GM12878 (cell line): ENCODE results near the gene PTPRC. TPM values are rescaled to one million over a fixed set of nuclear protein-coding genes. Genes with fewer than 3 reads are reported as not detected.

ENCODE experiments used
- ATF7 ChIP-seq: fragments of 450-650 bp; IDR thresholded peaks from 2 replicates; pipeline ENCODE4 v1.6.1; 2016; ENCODE audit warnings: low read depth, mild to moderate bottlenecking
- BCL11A ChIP-seq: IDR thresholded peaks from 2 replicates; pipeline ENCODE4 v1.6.1; 2011; ENCODE audit warnings: low read depth, low read length
- BHLHE40 ChIP-seq, 2 experiments: fragments of 450-650 bp in 1 of 2; IDR thresholded peaks; 2 replicates each; pipeline ENCODE4 v1.6.1; 2011 to 2017; ENCODE audit warnings: low read depth in 2 of 2, borderline replicate concordance in 1 of 2, improper control_type of control experiment in 1 of 2, low read length in 1 of 2, mild to moderate bottlenecking in 1 of 2
- CBX5 ChIP-seq: sonication (generic); IDR thresholded peaks from 2 replicates; pipeline ENCODE4 v1.6.1; 2016; ENCODE audit warnings: low read depth, moderate library complexity, mild to moderate bottlenecking, inconsistent platforms
- CEBPB ChIP-seq, 2 experiments: fragments of 150-350 bp in 1 of 2; IDR thresholded peaks; 2 replicates each; pipeline ENCODE4 v1.6.1; 2012 to 2014; ENCODE audit warnings: low read depth in 2 of 2, low read length in 2 of 2, borderline replicate concordance in 1 of 2, inconsistent platforms in 1 of 2
- CREB1 ChIP-seq: IDR thresholded peaks from 2 replicates; pipeline ENCODE4 v1.6.1; 2012; ENCODE audit warnings: low read depth, mild to moderate bottlenecking, inconsistent platforms
- GABPA ChIP-seq: IDR thresholded peaks from 2 replicates; pipeline ENCODE4 v1.6.1; 2014; ENCODE audit warnings: antibody characterized with exemption, low read depth, mild to moderate bottlenecking, inconsistent platforms
- IRF4 ChIP-seq: IDR thresholded peaks from 2 replicates; pipeline ENCODE4 v1.6.1; 2011; ENCODE audit warnings: low read depth, low read length
- JUNB ChIP-seq: IDR thresholded peaks from 2 replicates; pipeline ENCODE4 v1.6.1; 2016; ENCODE audit warnings: antibody characterized with exemption, mild to moderate bottlenecking
- MEF2A ChIP-seq: IDR thresholded peaks from 2 replicates; pipeline ENCODE4 v1.6.1; 2011; ENCODE audit warnings: low read depth, mild to moderate bottlenecking, low read length, moderate library complexity; ENCODE audit not compliant: insufficient read depth
- MYB ChIP-seq: fragments of 150-350 bp; IDR thresholded peaks from 2 replicates; pipeline ENCODE4 v1.6.1; 2014; ENCODE audit warnings: mild to moderate bottlenecking, low read depth, low read length, borderline replicate concordance
- NFIC ChIP-seq: IDR thresholded peaks from 2 replicates; pipeline ENCODE4 v1.6.1; 2012; ENCODE audit warnings: low read depth, mild to moderate bottlenecking, inconsistent platforms, low read length, moderate library complexity
- NR2C2 ChIP-seq: IDR thresholded peaks from 2 replicates; pipeline ENCODE4 v1.6.1; 2011; ENCODE audit warnings: borderline replicate concordance, low read depth; ENCODE audit not compliant: control insufficient read depth, insufficient read length
- NRF1 ChIP-seq: conservative IDR thresholded peaks from 2 replicates; pipeline ENCODE4 v1.6.1; 2011; ENCODE audit warnings: mild to moderate bottlenecking, low read depth, low read length, improper control_type of control experiment
- PAX8 ChIP-seq: fragments of 450-650 bp; IDR thresholded peaks from 2 replicates; pipeline ENCODE4 v1.6.1; 2017; ENCODE audit warnings: mild to moderate bottlenecking, moderate library complexity
- PML ChIP-seq: IDR thresholded peaks from 2 replicates; pipeline ENCODE4 v1.6.1; 2012; ENCODE audit warnings: low read length, inconsistent platforms
- POU2F2 ChIP-seq: IDR thresholded peaks from 3 replicates; pipeline ENCODE4 v1.6.1; 2011; ENCODE audit warnings: low read depth, mild to moderate bottlenecking, low read length, borderline replicate concordance
- RUNX3 ChIP-seq: IDR thresholded peaks from 2 replicates; pipeline ENCODE4 v1.6.1; 2012; ENCODE audit warnings: low read length, inconsistent platforms
- SPI1 ChIP-seq: IDR thresholded peaks from 2 replicates; pipeline ENCODE4 v1.6.1; 2011; ENCODE audit warnings: low read depth, mild to moderate bottlenecking, low read length, moderate library complexity, borderline replicate concordance; ENCODE audit not compliant: insufficient read depth
- SUZ12 ChIP-seq: fragments of 200-600 bp; sonication (generic); IDR thresholded peaks from one replicate; pipeline ENCODE4 v1.6.1; 2018; ENCODE audit warnings: antibody characterized with exemption, mild to moderate bottlenecking; ENCODE audit not compliant: unreplicated experiment
- polyA plus RNA-seq, 11 experiments: library from polyadenylated mRNA; depleted of rRNA in 4 of 11; unstranded in 6 of 11; stranded (reverse) in 5 of 11; fragments of >200 nt; fragmentation: Nextera tagmentation in 4 of 11; fragmentation: Illumina TruSeq in 1 of 11; extraction: Ambion mirVana in 4 of 11; extraction: Trizol in 1 of 11; gene quantifications; 1 replicate in 1 of 11; 2 replicates in 10 of 11; pipeline versions ENCODE4 v1.2.1 to v1.2.3, GENCODE V29; 2011 to 2016; ENCODE audit warnings: inconsistent platforms in 2 of 11, missing spikeins in 2 of 11, low read depth in 1 of 11
- total RNA-seq, 4 experiments: library from RNA; depleted of rRNA in 3 of 4; stranded (reverse); fragments of >200 nt in 3 of 4; fragmentation: Illumina TruSeq in 1 of 4; extraction: Trizol in 1 of 4; gene quantifications; 2 replicates each; pipeline versions ENCODE4 v1.2.1 to v1.2.3, GENCODE V29; 2013 to 2021
- TF ChIP-seq, protein P1 (sequence below): fragments of 450-650 bp; IDR thresholded peaks from 2 replicates; pipeline ENCODE4 v1.6.1; 2017; ENCODE audit warnings: mild to moderate bottlenecking, moderate library complexity
- TF ChIP-seq, protein P2 (sequence below): IDR thresholded peaks from 2 replicates; pipeline ENCODE4 v1.6.1; 2011; ENCODE audit warnings: low read depth, low read length, improper control_type of control experiment, borderline replicate concordance
- TF ChIP-seq, protein P3 (sequence below): IDR thresholded peaks from 2 replicates; pipeline ENCODE4 v1.6.1; 2012; ENCODE audit warnings: low read depth, low read length, improper control_type of control experiment

Gene PTPRC
- total and polyA plus RNA-seq, 10 of the 15 experiments (the other 5 are each of a cell fraction or from before 2014, with no cell fraction given) = 72.9 to 221 (median 118) TPM

DNA sequence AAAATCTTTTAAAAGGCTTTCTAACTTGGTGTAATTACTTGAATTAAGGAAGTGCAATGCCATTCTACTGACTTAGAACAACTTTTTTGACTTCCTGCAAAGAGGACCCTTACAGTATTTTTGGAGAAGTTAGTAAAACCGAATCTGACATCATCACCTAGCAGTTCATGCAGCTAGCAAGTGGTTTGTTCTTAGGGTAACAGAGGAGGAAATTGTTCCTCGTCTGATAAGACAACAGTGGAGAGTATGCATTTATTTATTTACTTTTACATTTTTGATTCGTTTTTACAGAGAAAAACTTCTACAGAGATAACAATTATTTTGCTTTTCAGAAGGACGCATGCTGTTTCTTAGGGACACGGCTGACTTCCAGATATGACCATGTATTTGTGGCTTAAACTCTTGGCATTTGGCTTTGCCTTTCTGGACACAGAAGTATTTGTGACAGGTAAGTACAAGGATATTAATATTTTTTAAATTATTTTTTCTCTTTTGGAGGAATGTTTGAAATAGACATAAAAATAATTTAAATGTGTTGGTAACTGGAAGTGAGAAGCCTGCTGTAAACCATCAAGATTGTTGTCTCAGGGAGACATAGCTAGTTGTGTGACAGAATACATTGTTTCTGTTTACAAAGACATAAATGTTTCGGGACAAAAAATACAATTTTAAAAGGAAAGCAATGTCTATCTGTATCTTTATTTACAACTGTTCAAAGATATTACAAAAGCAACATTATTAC, at the start of gene PTPRC (continued):
- TF ChIP-seq, protein P1, sequence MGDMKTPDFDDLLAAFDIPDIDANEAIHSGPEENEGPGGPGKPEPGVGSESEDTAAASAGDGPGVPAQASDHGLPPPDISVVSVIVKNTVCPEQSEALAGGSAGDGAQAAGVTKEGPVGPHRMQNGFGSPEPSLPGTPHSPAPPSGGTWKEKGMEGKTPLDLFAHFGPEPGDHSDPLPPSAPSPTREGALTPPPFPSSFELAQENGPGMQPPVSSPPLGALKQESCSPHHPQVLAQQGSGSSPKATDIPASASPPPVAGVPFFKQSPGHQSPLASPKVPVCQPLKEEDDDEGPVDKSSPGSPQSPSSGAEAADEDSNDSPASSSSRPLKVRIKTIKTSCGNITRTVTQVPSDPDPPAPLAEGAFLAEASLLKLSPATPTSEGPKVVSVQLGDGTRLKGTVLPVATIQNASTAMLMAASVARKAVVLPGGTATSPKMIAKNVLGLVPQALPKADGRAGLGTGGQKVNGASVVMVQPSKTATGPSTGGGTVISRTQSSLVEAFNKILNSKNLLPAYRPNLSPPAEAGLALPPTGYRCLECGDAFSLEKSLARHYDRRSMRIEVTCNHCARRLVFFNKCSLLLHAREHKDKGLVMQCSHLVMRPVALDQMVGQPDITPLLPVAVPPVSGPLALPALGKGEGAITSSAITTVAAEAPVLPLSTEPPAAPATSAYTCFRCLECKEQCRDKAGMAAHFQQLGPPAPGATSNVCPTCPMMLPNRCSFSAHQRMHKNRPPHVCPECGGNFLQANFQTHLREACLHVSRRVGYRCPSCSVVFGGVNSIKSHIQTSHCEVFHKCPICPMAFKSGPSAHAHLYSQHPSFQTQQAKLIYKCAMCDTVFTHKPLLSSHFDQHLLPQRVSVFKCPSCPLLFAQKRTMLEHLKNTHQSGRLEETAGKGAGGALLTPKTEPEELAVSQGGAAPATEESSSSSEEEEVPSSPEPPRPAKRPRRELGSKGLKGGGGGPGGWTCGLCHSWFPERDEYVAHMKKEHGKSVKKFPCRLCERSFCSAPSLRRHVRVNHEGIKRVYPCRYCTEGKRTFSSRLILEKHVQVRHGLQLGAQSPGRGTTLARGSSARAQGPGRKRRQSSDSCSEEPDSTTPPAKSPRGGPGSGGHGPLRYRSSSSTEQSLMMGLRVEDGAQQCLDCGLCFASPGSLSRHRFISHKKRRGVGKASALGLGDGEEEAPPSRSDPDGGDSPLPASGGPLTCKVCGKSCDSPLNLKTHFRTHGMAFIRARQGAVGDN = peak; percentile 57; the same call in 1 of the 2 replicates
- TF ChIP-seq PML = peak; percentile 90
- TF ChIP-seq GABPA = peak; percentile 58; the same call in 1 of the 2 replicates
- TF ChIP-seq JUNB = peak; percentile 96
- peak; percentile 92 for TF ChIP-seq MEF2A
- TF ChIP-seq RUNX3 = peak; percentile 85
- TF ChIP-seq NFIC = peak; percentile 90; the same call in 1 of the 2 replicates
- TF ChIP-seq MYB = no peak
- peak in 1 of 2 experiments; percentile 45; a peak in 1 of 4 replicates for TF ChIP-seq CEBPB (IDR thresholded peaks at IDR 0.05; ENCODE audit: borderline replicate concordance in 1 of 2, low read depth in 2 of 2, low read length in 2 of 2)
- TF ChIP-seq SUZ12 = no peak
- TF ChIP-seq SPI1 = peak; percentile 89
- no peak for TF ChIP-seq NRF1
- TF ChIP-seq IRF4 = peak; percentile 58; the same call in 1 of the 2 replicates
- 0 out of 3 replicates have a peak, but pooled peaks have one; percentile 37 for TF ChIP-seq POU2F2
- TF ChIP-seq CBX5 = no peak
- peak; percentile 67; the same call in 1 of the 2 replicates for TF ChIP-seq CREB1
- TF ChIP-seq BCL11A = peak; percentile 63; the same call in 1 of the 2 replicates
- TF ChIP-seq PAX8 = no peak
- TF ChIP-seq, protein P2, sequence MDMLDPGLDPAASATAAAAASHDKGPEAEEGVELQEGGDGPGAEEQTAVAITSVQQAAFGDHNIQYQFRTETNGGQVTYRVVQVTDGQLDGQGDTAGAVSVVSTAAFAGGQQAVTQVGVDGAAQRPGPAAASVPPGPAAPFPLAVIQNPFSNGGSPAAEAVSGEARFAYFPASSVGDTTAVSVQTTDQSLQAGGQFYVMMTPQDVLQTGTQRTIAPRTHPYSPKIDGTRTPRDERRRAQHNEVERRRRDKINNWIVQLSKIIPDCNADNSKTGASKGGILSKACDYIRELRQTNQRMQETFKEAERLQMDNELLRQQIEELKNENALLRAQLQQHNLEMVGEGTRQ = no peak
- TF ChIP-seq BHLHE40 (IDR thresholded peaks at IDR 0.05; ENCODE audit: borderline replicate concordance in 1 of 2, low read depth in 2 of 2, low read length in 1 of 2) = no peak; a peak in 1 of 4 replicates
- TF ChIP-seq NR2C2 = no peak
- TF ChIP-seq ATF7 = peak; percentile 98
- TF ChIP-seq, protein P3, sequence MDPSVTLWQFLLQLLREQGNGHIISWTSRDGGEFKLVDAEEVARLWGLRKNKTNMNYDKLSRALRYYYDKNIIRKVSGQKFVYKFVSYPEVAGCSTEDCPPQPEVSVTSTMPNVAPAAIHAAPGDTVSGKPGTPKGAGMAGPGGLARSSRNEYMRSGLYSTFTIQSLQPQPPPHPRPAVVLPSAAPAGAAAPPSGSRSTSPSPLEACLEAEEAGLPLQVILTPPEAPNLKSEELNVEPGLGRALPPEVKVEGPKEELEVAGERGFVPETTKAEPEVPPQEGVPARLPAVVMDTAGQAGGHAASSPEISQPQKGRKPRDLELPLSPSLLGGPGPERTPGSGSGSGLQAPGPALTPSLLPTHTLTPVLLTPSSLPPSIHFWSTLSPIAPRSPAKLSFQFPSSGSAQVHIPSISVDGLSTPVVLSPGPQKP = no peak
